ENCODE data around the gene TMEM138.

The TMEM138 gene

GRCh38 chr11:61361741-61362541 is at the start of gene TMEM138, which contains the start of gene CYB561A3:
TSS of gene TMEM138 (plus strand) at chr11:61362374. CDS start at chr11:61364391, 2,017 bp downstream.
TSS of gene CYB561A3 (minus strand) at chr11:61361882. CDS start at chr11:61356713, 5,169 bp downstream.
- DNase-seq (ENCODE audit: low read depth) = peak; percentile 87

DNA sequence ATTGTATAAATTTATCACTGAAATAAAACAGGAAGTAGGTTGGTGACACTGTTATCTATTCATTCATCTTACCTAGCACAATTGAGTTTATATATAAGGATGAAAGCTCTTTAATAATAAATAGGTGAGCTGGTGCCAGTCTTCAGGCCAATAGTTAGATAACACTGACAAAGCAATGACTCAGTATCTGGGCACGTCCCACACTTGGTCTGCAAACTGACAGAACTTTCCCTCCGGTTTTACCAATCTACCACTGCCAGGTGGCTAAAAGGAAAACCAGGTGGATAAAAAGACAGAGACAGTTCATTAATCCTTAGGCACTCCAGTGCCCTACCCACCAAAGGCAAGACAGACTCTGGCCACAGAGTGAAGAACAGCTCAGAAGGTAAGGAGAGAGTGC is 46.9 kb upstream of the TMEM138 start:
- DNase-seq (ENCODE audit: low read depth) = no peak

DNA sequence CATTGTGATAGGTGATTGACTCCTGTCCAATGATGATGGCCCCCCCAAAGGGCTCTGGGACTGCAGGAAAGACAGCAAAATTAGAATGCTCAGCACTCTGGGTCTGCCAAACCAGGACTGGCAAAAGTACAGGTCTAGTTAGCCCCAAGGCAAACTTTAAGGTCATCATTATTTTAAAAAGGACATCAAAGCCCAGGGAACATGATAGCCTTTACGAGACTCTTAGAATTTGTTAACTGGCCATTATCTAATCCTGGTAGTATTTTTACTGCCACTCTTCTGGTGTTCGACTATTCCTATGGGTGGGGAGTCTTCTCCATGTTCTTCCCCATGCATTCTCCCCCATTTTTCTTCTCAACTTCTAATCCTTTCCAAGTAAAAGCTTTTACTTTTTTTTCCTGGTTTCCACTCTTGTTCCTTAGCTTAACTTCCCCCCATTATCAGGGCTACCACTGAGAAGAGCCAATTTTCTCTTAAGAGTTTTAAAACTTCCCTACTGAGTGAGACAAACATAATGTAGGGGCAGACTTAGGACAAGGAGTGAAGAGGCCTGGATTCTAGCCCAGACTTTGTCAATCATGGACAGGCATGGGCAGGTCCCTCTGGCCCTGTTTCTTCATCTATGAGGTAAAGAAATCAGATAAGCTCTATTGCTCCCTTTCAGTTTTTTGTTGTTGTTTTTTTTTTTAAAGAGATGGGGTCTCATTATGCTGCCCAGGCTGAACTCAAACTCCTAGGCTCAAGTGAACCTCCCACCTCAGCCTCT is 36.3 kb upstream of the TMEM138 start:
- DNase-seq (ENCODE audit: low read depth) = no peak

DNA sequence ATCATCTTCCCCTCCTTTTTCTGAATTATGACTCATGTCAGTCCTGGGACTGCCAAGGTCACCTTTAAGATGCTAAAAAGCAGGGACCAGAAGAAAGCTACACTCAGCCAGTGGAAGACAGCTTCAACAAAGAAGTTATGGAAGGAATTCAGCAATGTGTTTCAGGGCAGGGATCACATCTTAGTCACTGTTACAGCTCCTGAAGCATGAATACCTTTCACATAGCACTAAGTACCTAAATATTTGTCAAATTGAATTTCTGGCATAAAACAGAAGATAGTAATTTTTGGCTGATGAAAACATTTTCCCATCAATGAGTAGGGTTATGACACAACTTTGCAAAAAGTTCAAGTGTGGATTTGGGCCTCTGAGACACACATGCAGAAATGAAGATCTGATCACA is 34.5 kb upstream of the TMEM138 start:
- DNase-seq (ENCODE audit: low read depth) = no peak

- DNase-seq (ENCODE audit: low read depth) = no peak
Measured at GRCh38 chr11:61328351-61328750, 33.8 kb upstream of the TMEM138 start.

- no peak for DNase-seq (ENCODE audit: low read depth)
Measured at GRCh38 chr11:61329871-61330270, 32.3 kb upstream of the TMEM138 start.

GRCh38 chr11:61331651-61332050 is 30.5 kb upstream of the TMEM138 start:
- no peak for DNase-seq (ENCODE audit: low read depth)

DNA sequence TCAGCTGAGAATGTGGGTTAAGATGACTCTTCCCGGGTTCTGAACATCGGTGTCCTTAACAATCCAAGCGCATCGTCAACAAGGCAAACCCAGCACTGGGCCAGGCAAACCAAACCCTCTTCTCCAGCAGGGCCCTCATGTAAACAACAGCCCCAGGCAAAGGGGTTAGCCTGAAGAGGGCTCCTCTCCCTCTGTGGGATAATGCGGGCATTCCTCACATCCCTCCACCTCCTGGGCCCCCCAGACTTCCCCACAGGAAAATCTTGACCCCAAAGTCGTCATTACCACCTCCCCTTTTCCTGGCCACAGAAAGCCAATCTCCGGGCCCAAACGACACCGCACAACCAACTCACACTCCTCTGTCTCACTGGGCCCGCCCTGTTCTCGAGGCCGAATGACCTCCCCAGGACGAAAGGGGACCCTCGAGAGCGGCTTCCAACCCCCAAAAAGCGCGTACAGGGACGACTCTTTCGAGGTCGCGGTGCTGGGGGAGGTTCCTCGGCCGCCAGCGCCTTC is 29.8 kb upstream of the TMEM138 start:
- DNase-seq (ENCODE audit: low read depth) = no peak

DNA sequence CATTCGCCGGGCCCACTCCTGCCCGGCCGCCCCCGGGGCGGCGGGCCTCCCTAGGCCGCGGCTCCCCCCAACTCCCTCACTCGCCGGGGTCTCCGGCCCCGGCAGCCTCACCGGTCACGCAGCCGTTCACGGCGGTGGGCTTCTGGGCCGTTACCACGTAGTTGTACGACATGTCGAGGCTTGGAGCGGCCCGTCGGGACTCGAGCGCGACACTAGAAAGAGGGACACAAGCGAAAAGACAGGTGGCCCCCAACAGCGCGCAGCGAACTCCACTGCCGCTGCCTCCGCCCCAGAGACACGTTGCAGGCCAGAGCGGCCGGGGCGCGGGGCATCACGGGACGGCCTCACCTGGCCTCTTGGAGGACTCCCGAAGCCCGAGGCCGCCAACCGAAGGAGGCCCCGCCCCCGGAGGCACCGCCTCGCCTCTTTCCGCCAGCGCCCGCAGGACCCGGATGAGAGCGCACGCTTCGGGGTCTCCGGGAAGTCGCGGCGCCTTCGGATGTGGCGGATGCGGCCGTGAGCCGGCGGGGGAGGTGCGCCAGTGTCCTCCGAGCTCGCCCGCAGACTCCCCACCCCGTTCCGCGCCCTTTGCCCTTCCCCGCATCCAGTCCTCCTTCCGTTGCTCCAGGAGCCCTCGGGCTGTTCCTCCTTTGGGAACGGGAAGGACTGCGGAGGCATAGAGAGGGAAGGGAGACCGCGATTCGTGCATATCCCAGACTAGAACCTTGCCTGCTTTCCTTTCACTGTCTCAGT is 29.2 kb upstream of the TMEM138 start, which contains the start of the genes DDB1 and TKFC:
Gene DDB1 (minus strand): TSS at position 309 of the 753 bp plus-strand sequence. CDS start 137 bp downstream, at position 172.
Gene TKFC (plus strand): TSS at position 432 of the 753 bp plus-strand sequence. CDS start 1,501 bp downstream, outside the sequence.
- peak; percentile 74 for DNase-seq (ENCODE audit: low read depth)

GRCh38 chr11:61333550-61334433 is 28.4 kb upstream of the TMEM138 start:
- DNase-seq (ENCODE audit: low read depth) = no peak

DNA sequence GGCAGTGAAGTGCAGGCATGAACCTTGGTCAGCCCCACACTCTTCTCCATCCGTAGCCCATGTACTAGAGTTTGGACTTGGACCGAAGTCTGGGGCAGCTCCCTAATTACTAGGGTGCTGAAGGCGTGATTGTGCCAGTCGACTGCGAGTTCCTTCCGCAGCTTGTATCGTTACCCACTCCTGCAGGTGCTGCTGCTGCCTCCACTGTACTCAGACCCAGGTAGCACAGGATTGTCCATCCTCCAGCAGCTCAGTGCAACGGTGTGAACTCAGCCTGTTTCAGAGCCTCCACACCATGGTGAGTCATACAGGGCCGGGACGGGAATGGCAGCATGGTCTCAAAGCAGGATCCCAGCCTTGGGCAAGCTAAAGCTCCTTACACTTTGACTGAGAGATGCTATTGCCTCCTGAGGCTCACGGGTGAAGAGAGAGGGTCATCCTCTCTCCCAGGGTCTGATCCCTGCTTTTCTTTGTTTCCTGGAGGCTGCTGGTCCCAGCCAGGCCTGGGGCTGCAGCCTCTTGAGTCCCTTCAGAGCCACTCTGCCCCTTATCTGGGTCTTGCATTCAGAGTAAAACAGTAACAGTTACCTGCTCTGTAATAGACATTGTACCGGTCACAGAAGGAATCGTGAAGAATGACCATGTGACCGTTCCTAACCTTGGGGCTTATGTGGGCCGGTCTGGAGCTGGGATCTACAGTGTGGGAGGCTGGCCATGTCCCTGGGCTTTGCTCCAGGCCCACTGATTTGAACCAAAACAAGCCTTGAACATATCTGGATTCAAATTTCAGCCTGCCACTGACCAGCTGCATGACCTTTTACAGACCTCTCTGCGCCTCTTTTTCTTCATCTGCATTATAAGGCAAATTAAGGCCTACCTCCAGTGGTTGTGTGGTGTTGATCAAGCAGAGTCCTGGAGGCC is 27.5 kb upstream of the TMEM138 start:
- no peak for DNase-seq (ENCODE audit: low read depth)

DNA sequence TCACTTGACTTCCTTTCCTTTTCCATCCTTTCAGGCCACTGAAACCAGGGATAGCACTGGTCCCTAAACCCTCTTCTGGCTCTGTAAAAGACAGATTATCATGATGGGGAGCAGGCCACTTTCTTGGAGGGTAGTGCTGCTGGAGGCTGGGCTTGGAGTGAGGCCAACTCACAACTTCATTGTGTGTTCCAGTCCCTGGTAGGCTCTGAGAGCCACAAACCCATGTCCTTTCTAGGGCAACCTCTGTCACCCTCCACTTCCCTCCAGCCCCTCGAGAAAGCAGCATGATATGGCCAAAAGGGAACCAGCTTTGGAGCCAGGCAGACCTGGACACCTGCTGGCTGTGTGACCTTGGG is 26.8 kb upstream of the TMEM138 start:
- no peak for DNase-seq (ENCODE audit: low read depth)

DNA sequence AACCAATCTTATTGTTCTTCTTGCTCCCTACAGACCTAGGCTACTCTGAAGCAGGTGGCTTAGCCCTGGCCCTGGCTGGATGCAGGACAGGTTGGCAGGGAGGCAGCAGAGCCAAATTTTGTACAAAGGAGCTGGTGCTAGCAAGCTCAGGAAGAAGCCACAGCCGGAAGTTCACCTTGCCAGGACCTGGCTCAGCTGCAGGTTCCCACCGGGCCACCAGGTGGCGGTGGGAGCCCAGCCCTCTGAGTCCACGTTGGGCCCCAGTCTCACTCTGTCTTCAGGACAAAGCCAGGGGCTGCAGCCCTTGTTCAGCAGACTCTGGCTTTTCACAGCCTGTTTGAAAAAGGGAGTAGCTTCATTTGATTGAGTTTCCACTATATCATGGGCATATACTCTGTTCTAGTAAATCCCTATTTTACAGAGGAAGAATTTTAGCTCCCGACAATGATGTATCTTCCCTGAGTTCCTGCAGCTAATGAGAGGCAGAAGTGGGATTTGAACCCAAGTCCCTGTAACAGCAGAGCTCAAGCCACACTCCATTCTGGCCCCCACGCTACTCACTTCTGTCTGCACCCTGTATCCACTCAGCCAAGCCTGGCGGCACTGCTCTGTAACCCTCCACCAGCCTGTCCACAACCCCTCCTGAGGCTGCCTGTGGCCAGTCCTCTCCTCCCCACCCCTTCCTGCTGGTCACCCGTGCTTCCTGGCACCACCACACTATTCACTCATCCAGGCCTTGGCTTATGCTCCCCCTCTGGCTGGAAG is 25.8 kb upstream of the TMEM138 start:
- peak; percentile 37 for DNase-seq (ENCODE audit: low read depth)

GRCh38 chr11:61337706-61338470 is 24.3 kb upstream of the TMEM138 start:
- no peak for DNase-seq (ENCODE audit: low read depth)

DNA sequence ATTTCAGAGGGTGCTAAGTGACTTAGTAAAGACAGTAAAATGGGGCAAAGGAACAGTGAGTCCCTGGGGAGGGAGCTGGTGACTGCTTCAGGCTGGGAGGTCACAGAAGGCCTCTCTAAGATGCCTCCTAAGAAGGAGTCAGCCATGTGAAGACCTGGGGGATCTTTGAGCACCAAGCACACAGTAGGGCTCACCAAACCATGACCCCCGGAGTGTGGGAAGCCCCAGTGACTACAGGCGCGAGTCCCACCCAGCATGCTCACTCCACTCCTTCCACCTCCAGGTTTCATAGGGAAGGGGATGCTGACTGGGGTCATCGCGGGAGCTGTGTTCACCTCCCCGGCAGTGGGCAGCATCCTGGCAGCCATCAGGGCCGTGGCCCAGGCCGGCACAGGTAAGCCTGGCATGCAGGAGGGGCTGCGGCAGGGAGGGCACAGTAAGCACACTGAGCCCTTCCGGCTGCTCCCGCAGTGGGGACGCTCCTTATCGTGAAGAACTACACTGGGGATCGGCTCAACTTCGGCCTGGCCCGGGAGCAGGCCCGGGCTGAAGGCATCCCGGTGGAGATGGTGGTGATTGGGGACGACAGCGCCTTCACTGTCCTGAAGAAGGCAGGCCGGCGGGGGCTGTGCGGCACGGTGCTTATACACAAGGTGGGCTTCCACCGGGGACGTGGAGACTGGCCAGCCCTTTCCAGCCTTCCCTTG is 23.2 kb upstream of the TMEM138 start:
- DNase-seq (ENCODE audit: low read depth) = no peak

DNA sequence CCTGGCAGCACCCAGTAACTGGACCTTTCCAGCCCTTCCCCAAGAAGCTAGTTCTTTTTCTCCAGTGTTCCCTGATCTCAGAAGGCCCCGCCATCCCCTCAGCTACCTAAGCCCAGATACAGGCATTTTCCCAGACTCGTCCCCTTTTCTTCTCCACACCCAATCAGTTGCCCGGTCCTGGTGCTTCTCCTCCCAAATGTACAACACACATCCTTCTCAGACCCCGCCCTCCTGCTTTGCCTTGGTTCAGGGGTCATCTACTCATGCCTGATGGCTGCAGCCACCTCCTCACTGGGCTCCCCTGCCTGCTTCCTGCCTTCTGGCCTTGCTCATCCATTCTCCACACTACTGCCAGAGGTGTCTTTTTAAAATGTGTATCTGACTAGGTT is 22.7 kb upstream of the TMEM138 start:
- DNase-seq (ENCODE audit: low read depth) = no peak

- DNase-seq (ENCODE audit: low read depth) = no peak
Measured at GRCh38 chr11:61340979-61341378, 21.2 kb upstream of the TMEM138 start.

GRCh38 chr11:61341706-61342105 is 20.5 kb upstream of the TMEM138 start:
- no peak for DNase-seq (ENCODE audit: low read depth)
